Endothelial cell of umbilical vein (primary cell): ENCODE data around the gene QTRT2.

Experiments used
- EZH2 ChIP-seq: IDR thresholded peaks from 2 replicates; pipeline ENCODE4 v1.6.1; 2012; ENCODE audit warnings: borderline replicate concordance, low read depth, mild to moderate bottlenecking, moderate library complexity, low read length, inconsistent platforms; ENCODE audit not compliant: severe bottlenecking
- FOS ChIP-seq: IDR thresholded peaks from 2 replicates; pipeline ENCODE4 v1.6.1; 2011; ENCODE audit warnings: mild to moderate bottlenecking, low read length, moderate library complexity, borderline replicate concordance; ENCODE audit not compliant: insufficient read depth
- GATA2 ChIP-seq: IDR thresholded peaks from 2 replicates; pipeline ENCODE4 v1.7.0; 2011; ENCODE audit warnings: low read depth, mild to moderate bottlenecking, moderate library complexity, mixed read lengths, low read length; ENCODE audit not compliant: insufficient read length, insufficient read depth
- JUN ChIP-seq: IDR thresholded peaks from 2 replicates; pipeline ENCODE4 v1.6.1; 2011; ENCODE audit warnings: borderline replicate concordance, low read depth; ENCODE audit not compliant: insufficient read length, insufficient read depth
- MYC ChIP-seq: IDR thresholded peaks from one replicate; pipeline ENCODE4 v1.6.1; 2011; ENCODE audit warnings: mild to moderate bottlenecking, low read depth, low read length
- POLR2A ChIP-seq: IDR thresholded peaks from 2 replicates; pipeline ENCODE4 v1.6.1; 2012; ENCODE audit warnings: low read depth, mild to moderate bottlenecking, control low read depth, low read length
- POLR2AphosphoS5 ChIP-seq: IDR thresholded peaks from 2 replicates; pipeline ENCODE4 v1.6.1; 2012; ENCODE audit warnings: low read depth, mild to moderate bottlenecking, control low read depth, low read length, moderate library complexity; ENCODE audit not compliant: insufficient read depth
- TF ChIP-seq, protein P1 (sequence below), 2 donors: IDR thresholded peaks; 1 replicate in 1 of 2; 2 replicates in 1 of 2; pipeline ENCODE4 v1.5.1; 2011; ENCODE audit warnings: low read length in 2 of 2, mild to moderate bottlenecking in 2 of 2, moderate library complexity in 2 of 2, control low read depth in 1 of 2, inconsistent platforms in 1 of 2, low read depth in 1 of 2; ENCODE audit not compliant: insufficient read depth in 1 of 2; ENCODE audit errors: extremely low read depth in 1 of 2
- TF ChIP-seq, protein P2 (sequence below): IDR thresholded peaks from 2 replicates; pipeline ENCODE4 v1.6.1; 2011; ENCODE audit not compliant: insufficient read depth, insufficient read length

DNA sequence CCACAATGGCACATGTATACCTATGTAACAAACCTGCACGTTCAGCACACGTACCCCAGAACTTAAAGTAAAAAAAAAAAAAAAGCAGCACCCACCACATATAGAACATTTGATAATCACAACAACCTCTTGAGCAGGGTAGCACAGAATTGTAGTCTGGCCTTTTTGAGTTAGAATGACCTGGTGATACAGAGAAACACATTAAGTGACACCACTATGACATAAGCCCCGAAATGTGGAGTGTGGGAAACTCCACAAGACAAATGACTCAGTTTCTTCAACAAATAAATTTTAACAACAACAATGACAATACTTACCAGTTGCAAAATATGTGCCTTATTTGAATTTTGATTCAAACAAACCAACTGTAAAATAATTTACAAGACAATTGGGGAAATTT lies 76.0 kb downstream of the QTRT2 start:
- TF ChIP-seq POLR2A (no peak), EZH2 (no peak), POLR2AphosphoS5 (no peak), JUN (no peak), MYC (no peak), GATA2 (no peak), FOS (no peak)
- TF ChIP-seq, protein P1, sequence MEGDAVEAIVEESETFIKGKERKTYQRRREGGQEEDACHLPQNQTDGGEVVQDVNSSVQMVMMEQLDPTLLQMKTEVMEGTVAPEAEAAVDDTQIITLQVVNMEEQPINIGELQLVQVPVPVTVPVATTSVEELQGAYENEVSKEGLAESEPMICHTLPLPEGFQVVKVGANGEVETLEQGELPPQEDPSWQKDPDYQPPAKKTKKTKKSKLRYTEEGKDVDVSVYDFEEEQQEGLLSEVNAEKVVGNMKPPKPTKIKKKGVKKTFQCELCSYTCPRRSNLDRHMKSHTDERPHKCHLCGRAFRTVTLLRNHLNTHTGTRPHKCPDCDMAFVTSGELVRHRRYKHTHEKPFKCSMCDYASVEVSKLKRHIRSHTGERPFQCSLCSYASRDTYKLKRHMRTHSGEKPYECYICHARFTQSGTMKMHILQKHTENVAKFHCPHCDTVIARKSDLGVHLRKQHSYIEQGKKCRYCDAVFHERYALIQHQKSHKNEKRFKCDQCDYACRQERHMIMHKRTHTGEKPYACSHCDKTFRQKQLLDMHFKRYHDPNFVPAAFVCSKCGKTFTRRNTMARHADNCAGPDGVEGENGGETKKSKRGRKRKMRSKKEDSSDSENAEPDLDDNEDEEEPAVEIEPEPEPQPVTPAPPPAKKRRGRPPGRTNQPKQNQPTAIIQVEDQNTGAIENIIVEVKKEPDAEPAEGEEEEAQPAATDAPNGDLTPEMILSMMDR (IDR thresholded peaks at IDR 0.05; ENCODE audit: extremely low read depth in 1 of 2, insufficient read depth in 1 of 2, low read depth in 1 of 2, low read length in 2 of 2) = no peak
- TF ChIP-seq, protein P2, sequence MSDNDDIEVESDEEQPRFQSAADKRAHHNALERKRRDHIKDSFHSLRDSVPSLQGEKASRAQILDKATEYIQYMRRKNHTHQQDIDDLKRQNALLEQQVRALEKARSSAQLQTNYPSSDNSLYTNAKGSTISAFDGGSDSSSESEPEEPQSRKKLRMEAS = no peak
